ENCODE measurements around the gene GALK2. TPM values are rescaled to one million over a fixed set of nuclear protein-coding genes. Genes with fewer than 3 reads are reported as not detected.

GALK2 gene
- total RNA-seq, 3 donors from 2014 or later (not counting 1 experiment from before 2014, with no cell fraction given), result 19.1 to 24.3 (median 23.6) TPM

- intact Hi-C loops (cut with micrococcal nuclease), result no loop called here
- Histone ChIP-seq H3K4me3 (ENCODE audit: low read length) (no peak overlapping the region), H3K9me3 (ENCODE audit: control insufficient read depth, insufficient read depth, low read length) (peaks cover 2% of the 10 kb centered on the region), H3K27ac (ENCODE audit: low read length) (no peak overlapping the region), H3K27me3 (ENCODE audit: control insufficient read depth, insufficient read depth, low read length) (no peaks in the 10 kb centered on the region), H3K36me3 (ENCODE audit: control insufficient read depth, insufficient read depth, low read length) (no peaks in the 10 kb centered on the region), H3K4me1 (ENCODE audit: control insufficient read depth, insufficient read depth, low read length) (no peaks in the 10 kb centered on the region)
- ATAC-seq (no peak), DNase-seq (no peak)
- WGBS (ENCODE audit: insufficient coverage), result 97% methylated on average over 3 of the region's 3 CpGs
- Mint-ChIP-seq H3K4me3 (no peak overlapping the region), H3K36me3 (peaks cover 6% of the 10 kb centered on the region), H3K27me3 (ENCODE audit: low read depth in 2 of 2) (no peaks in the 10 kb centered on the region), H3K27ac (no peak overlapping the region), H3K9me3 (peaks cover 0 to 4% of the 10 kb centered on the region in 2 donors), H3K4me1 (peaks cover 39 to 41% of the 10 kb centered on the region in 2 donors)
- no peak for TF ChIP-seq CTCF (IDR thresholded peaks at IDR 0.05)
Observed at GRCh38 chr15:49225572-49226281, 55.7 kb downstream of the GALK2 start.

- no peak for DNase-seq
- TF ChIP-seq CTCF (IDR thresholded peaks at IDR 0.05), result no peak
- intact Hi-C loops (cut with micrococcal nuclease), result no loop called here
- H3K4me1 ChIP-seq (ENCODE audit: control insufficient read depth, insufficient read depth, low read length), result no peaks in the 10 kb centered on the region
- Mint-ChIP-seq H3K27me3 (ENCODE audit: low read depth in 2 of 2) (no peaks in the 10 kb centered on the region), H3K27ac (peak overlapping the region; percentile 37 to 39), H3K36me3 (peaks cover 6% of the 10 kb centered on the region), H3K9me3 (peaks cover 0 to 4% of the 10 kb centered on the region in 2 donors), H3K4me3 (no peak overlapping the region), H3K4me1 (peaks cover 39 to 41% of the 10 kb centered on the region in 2 donors)
- H3K27ac ChIP-seq (ENCODE audit: low read length), result no peak overlapping the region
- peaks cover 5% of the 10 kb centered on the region for H3K36me3 ChIP-seq (ENCODE audit: control insufficient read depth, insufficient read depth, low read length)
- no peak for ATAC-seq
- H3K9me3 ChIP-seq (ENCODE audit: control insufficient read depth, insufficient read depth, low read length), result peaks cover 8% of the 10 kb centered on the region
- H3K4me3 ChIP-seq (ENCODE audit: low read length), result no peak overlapping the region
- no peaks in the 10 kb centered on the region for H3K27me3 ChIP-seq (ENCODE audit: control insufficient read depth, insufficient read depth, low read length)
Observed at GRCh38 chr15:49227602-49228001, 57.6 kb downstream of the GALK2 start.

GRCh38 chr15:49229922-49230321, 59.9 kb downstream of the GALK2 start:
- intact Hi-C loops (cut with micrococcal nuclease), result no loop called here
- peaks cover 6% of the 10 kb centered on the region for H3K36me3 Mint-ChIP-seq
- no peaks in the 10 kb centered on the region for H3K27me3 Mint-ChIP-seq (ENCODE audit: low read depth in 2 of 2)
- no peak for ATAC-seq
- Histone ChIP-seq H3K4me3 (ENCODE audit: low read length) (no peak overlapping the region), H3K36me3 (ENCODE audit: control insufficient read depth, insufficient read depth, low read length) (peaks cover 5% of the 10 kb centered on the region), H3K9me3 (ENCODE audit: control insufficient read depth, insufficient read depth, low read length) (peaks cover 8% of the 10 kb centered on the region), H3K4me1 (ENCODE audit: control insufficient read depth, insufficient read depth, low read length) (no peaks in the 10 kb centered on the region), H3K27me3 (ENCODE audit: control insufficient read depth, insufficient read depth, low read length) (no peaks in the 10 kb centered on the region), H3K27ac (ENCODE audit: low read length) (no peak overlapping the region)
- H3K9me3 Mint-ChIP-seq, result peaks cover 0 to 4% of the 10 kb centered on the region in 2 donors
- no peak for TF ChIP-seq CTCF (IDR thresholded peaks at IDR 0.05)
- 95% methylated on average over 5 of the region's 5 CpGs for WGBS (ENCODE audit: insufficient coverage)
- DNase-seq, result no peak
- no peak overlapping the region for H3K4me3 Mint-ChIP-seq
- H3K4me1 Mint-ChIP-seq, result peaks cover 33 to 36% of the 10 kb centered on the region in 2 donors
- H3K27ac Mint-ChIP-seq, result no peak overlapping the region

All from natural killer cell (primary cell).